M059J (cell line): ENCODE measurements around the gene PLA2G3. TPM values are rescaled to one million over a fixed set of nuclear protein-coding genes. Genes with fewer than 3 reads are reported as not detected.
A peak's percentile ranks its signal among the peaks of the same experiment; 100 is the strongest.
"Not testable (repeated sequence)": the region's sequence is repeated elsewhere in the genome, so short reads cannot be mapped to it uniquely, and the experiment has no call there.

Experiments
- DNase-seq: peaks from one replicate; pipeline ENCODE4 v3.0.0-alpha.2; 2012; ENCODE audit warnings: low read depth
- total RNA-seq: library from RNA; depleted of rRNA; stranded (reverse); fragments of >200 nt; shearing (Covaris generic); gene quantifications from 2 replicates; pipeline ENCODE4 v1.2.3, GENCODE V29; 2014

The PLA2G3 gene
- total RNA-seq, 1 experiment from 2014 or later, result not detected

DNA sequence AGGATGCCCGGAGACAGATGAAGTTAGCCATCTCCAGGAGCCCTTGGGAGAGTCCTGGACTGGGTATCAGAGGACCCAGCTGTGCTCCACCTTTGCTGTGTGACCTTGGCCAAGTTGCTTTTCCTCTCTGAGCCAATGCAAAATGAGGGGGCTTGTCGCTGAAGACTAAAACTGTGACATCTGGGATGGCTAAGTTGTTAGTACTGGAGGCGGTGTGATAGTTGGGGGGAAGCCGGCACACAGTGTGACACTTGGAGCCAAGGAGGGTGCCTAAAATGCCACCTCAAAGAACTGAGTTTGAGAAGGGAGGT lies 17.1 kb downstream of the PLA2G3 start:
- DNase-seq, result no peak

DNA sequence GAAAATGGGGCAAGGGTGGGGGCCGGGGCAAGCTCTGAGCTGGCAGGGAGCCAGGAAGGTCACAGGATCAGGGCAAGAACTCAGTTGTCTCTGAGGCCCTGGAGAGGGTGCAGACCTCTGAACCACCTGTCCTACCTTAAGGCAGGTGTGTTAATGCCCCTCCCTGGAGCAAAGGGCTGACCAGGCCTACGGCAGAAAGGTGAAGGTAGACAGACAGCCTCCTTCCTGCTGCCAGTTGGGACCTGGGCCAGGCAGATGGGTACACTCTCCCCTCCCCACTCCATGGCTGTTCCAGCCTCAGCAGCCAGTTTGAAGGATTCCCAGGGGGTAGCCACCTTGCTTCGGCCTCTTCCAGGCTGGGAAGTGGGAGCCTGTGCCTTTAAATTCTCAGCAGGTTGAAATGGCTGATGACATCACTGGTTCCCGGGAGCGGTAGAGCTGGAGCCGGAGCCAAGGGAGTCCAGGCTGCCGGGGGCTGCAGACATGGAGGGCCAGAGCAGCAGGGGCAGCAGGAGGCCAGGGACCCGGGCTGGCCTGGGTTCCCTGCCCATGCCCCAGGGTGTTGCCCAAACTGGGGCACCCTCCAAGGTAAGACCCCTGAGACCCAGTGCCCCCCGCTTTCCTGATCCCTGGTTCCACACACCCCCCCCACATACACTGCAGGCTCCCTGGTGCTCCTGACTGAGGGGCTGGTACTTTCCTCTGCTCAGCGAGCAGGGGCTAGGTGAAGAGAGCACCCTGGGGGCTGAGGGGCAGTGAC lies 17.6 kb downstream of the PLA2G3 start, which contains the start of gene INPP5J:
INPP5J (plus strand) TSS at position 435 of the 760 bp plus-strand sequence; CDS start at position 484, 49 bp downstream.
- DNase-seq, result peak; percentile 45

DNA sequence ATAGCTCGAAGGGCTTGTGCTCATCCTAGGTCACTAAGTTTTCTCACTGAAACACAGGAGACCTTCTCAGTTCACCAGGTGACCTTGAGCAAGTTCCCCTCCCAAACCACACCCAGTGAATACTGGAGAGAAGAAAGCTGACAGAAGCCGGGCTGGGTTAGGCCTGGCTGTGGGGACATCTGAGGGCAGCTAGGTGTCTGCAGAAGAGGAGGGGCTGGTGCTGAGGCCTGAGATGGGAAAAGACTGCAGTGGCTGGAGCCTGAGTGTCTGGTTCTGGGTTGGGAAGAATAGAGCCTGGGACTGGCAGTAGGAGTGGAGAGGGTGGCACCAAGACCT lies 18.1 kb downstream of the PLA2G3 start:
- no peak for DNase-seq

DNA sequence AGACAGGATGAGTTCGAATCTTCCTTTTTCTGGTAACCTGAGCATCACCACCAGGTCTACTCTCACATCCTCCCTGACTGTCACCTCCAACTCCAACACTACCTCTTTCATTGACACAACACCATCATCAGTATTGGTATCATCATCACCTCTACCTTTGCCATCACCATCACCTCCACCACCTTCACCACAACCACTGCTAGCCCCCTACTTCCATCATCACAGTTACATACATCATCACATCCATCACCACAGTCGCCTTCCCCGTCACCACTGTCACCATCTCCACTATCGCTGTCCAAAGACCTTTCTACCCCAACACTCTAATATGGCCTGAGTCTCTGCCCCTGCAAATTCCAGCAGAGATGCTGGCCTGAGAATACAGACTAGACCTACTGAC lies 18.9 kb downstream of the PLA2G3 start:
- DNase-seq, result no peak

DNA sequence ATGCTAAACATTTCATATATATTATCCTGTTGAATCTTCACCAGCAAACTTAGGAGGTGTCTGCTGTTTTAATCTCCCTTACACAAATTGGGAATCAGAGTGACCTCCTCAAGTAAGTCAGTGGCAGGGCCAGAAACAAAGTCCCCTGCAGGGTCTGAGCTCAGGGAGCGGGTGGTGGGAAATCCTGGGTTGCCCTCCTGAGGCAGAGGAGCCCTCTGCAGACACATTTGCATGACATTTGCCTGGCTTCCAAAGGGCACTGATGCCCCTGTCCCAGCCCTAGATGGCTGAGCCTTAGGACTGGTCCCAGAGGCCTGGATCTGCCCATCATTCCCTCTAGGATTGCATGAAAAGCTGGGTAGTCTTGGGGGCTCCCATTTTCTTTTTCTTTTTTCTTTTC lies 19.7 kb downstream of the PLA2G3 start:
- no peak for DNase-seq

DNA sequence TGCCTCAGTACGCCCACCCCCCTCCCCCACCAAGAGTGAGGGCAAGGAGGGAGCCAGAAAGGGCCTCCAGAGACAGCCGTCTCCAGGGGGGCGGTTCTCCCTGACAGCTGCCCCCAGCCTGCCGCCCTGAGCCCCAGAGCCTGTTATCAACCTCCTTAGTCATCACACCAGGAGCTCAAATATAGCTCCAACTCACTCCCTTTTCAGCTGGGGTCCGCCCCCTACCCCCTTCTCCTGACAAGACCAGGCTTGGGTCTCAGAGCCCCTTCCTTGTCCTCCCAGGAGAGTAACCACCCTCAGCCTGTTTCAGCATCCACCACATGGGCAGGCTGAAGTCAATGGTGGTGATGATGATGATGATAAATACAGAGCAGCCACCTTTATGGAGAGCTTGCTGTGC lies 20.1 kb downstream of the PLA2G3 start:
- no peak for DNase-seq

DNA sequence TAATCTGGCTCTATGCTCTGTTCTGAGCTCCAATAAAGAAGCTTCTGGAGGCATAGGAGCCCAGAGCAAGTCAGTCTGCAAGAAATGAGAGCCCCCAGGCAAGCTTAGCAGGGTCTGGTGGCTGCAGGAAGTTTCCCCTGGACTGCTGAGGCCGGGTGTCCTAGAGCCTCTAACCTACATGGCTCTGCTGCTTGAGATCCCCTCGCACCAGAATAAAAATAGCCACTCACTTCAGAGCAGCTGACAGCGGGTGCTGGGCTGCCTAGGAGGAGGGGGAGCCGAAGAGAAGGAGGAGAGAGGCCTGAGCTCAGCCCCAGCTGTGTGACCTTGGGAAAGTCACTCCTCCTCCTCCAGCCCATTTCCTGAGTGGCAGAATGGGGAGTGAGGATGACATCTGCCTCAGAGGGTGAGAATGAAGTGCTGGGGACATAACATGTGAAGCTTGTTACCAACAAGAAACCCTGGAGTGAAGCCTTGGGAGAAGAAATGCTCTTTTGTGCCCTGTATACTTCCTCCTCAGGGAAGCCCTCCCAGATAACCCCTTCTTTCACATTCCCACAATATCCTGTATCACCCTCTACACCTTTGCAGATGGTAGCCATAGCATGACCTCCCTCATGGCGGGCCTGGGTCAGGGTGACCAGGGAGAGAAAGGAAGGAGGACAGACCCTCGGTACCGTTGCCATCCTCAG lies 21.1 kb downstream of the PLA2G3 start:
- no peak for DNase-seq

DNA sequence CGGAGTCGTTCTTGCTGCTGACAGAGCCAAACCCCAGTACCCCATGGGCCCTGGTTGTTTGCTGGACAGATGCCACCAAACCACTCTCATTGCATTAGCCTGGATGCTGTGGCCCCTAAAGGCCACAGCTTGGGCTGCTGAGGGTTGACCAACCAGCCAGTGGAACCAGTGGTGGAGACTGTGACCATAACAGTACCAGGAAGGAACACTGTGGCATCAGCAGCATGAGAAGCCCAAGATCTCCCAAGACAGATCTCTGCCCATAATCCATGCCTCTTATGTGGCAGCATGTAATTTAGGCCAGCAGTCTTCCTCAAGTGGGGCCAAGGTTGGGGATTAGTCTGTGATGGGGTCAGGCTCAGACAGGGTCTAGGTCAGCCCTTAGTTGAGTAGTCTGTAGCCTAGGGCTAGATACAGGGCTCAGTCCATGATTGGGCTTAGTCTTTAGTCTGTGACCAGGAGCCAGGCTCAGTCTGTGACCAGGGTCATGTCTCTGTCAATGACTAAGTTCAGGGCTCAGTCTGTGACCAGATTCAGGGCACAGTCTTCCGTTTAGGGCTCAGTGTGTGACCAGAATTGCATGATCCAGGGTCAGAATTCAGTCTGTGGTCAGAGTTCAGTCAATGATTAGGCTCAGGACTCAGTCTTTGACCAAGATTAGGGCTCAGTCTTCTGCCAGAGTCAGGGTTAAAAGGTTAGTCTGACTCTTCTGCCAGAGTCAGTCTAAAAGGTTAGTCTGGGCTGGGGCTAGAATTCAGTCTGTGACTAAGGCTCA lies 22.1 kb downstream of the PLA2G3 start:
- DNase-seq, result no peak

DNA sequence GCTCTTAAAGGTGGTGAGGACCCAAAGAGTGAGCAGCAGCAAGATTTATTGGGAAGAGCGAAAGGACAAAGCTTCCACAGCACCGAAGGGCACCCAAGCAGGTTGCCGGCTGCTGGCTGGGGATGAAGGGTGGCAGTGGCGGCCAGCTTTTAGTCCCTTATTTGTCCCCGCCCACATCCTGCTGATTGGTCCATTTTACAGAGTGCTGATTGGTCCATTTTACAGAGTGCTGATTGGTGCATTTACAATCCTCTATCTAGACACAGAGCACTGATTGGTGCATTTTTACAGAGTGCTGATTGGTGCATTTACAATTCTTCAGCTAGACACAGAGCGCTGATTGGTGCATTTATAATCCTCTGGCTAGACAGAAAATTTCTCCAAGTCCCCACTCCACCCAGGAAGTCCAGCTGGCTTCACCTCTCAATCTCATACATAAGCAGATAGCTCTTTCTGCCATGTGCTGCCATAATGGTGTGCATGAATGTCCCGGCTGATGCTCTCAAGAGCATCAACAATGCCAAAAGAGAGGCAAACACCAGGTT lies 27.7 kb downstream of the PLA2G3 start:
- not testable (repeated sequence) for DNase-seq

DNA sequence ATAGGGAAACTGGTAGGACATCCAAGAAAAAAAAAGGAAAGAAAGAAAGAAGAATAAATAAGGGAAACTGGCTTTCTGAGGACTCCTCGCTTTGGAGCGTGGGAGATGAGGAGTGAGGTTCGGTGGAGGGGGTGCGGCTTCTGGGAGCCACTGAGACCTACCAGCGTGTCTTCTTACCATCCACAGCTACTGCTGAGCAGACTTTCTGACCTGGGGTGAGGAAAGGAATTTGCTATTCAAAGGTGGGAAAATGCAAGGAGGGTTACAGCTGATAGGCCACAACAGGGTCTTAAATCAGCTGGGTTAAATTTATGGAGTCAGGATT lies 32.5 kb downstream of the PLA2G3 start:
- no peak for DNase-seq

DNA sequence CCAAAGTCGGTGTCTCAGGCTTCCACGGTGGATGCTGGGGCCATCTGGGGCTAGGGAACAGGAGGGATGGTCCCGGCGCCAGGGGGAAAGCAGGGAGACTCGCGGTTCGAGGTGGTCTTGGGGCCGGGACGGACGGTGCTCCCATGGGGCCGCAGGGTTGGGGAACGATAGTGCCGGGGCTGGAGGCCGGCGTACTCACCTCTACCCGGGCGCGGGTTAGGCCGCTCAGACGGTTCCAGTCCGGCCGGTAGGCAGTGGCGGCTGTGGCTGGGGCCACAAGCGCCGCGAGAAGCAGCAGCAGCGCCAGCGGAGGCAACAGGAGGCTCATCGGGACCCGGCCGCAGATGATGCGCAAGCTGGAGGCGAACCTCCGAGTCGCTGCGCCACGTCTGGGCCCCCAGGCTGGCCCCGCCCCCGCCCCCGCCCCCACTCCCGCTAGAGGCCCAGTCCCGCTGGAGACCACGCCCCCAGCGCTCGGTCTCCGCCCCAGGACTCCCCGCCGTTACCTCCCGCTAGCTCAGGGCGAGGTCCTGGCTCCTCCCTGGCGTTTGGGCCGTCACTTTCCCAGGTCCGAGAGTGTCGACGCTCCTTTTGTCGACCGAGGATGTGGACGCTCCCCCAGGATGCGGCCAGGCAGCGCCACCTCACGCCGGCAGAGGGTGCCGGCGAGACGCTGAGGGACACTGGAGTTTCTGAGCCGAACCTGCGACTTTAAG lies 33.0 kb downstream of the PLA2G3 start, which contains the start of gene SELENOM:
SELENOM (minus strand) TSS at position 391 of the 716 bp plus-strand sequence; CDS start at position 328, 63 bp downstream.
- DNase-seq, result peak; percentile 86

DNA sequence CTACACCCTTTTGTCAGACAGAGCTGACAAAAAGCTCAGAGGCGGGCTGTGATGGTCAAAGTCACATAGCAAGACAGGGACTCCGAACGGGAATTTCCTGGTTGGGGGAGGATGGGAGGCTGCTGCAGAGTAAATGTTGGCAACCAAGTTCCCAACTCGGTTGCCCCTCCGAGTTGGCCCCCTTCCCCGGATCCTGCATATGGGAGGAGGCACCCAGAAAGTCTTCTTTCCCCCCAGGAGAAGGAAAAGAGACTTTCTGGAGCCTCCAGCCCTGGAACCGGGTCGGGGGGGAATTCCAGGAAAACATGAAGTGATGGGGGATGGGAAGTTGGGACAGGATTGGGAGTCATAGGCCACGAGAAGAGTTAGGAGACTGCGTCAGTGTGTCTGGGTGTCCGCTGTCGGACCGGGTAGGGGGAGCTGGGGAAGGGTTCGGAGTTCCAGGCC lies 33.6 kb downstream of the PLA2G3 start:
- no peak for DNase-seq

DNA sequence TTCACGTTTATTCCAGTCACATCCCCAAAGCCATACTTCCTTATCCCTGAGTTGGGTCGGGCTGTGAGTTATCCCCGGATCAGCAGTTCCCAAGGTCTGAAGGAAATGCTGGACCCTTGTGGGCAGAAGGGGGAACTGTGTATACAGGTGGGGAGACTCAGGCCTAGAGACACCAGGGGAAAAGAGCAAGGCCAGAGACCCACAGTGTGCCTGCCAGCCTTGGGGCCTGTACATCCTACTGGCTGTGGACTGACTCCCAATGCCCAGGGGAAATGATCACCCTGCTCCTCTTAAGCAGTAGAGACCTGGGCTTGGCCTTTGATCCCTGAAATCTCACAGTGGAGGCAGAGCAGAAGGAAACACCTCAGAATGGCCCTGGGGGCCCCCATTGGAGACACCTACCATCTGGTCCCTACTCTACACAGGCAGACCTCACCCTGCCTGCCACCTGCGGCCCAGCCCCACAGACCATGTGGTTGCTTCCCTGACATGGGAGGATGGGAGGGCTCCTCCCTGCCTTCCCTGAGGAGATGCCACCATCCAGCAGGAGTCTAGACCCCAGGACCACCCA lies 34.2 kb downstream of the PLA2G3 start:
- peak; percentile 50 for DNase-seq

DNA sequence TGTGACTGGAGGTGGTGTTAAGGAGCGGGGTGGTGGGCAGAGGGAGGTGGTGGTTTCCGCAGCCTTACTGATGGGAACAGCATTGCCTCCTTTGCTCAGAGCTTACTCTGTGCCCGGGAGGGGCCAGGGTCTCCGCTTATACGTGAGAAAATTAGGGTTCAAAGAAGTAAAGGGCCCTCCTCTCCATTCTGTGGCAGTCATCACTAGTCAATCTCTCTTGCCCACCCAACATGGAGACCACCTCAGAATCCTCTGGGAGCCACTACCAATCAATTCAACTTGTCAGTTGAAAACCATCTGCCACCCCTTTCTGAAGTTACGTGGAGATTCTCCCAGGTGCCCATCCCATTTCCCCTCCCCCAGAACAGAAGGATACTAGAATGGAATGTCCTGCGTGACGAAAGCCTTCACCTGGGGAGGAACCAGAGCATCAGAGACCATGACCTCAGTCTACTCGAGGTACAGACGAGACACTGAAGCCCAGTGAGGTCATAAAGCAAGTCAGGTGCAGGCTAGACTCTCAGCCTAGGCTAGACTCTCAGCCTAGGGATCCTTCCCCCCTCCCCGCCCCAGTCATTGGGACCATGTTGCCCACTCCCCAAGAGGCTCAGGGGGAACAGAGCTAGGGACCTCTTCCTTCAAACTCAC lies 34.9 kb downstream of the PLA2G3 start:
- no peak for DNase-seq

DNA sequence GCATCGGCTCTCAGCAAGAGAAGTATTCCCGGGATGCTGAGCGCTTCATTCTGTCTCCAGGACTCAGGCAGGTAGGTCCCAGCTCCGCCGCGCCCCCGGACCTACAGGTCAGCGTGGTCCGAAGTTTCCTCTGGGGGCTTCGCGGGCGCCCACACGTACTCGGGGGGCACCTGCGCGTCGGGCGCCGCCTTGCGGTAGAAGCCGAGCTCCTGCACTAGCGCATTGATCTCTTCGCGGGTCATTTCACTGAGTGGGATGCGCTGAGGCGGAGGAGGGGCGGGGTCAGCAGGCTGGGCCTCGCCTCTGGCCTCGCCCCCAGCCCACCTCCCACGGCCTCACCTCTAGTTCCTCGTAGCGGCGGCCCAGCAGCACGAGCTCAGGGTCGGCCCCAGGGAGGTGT lies 35.4 kb downstream of the PLA2G3 start:
- no peak for DNase-seq

DNA sequence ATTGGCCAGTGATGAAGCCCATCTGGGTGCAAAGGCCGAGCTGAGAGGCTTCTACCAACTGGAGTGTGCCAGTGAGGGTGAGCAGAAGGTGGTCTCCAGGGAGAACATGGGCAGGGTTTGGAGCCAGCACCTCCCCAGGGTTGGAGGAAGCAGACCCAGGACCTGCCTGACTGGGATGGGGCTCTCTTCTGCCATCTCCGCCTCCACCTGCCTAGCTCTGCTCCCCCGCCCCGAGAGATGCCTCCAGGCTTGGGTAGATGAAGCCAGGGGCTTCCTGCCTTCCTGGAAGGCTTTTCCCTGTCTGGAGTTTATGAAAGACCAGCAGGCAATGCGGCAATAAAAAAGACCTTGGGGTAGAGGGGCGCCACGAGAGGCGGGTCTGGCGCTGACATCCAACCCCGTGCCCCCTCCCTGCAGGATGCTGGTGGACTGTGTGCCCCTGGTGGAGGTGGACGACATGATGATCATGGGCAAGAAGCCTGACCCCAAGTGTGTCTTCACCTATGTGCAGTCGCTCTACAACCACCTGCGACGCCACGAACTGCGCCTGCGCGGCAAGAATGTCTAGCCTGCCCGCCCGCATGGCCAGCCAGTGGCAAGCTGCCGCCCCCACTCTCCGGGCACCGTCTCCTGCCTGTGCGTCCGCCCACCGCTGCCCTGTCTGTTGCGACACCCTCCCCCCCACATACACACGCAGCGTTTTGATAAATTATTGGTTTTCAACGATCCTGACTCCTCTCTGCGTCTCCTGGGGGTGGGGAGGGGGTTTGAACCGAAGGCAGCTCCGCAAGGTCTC lies 36.2 kb downstream of the PLA2G3 start:
- no peak for DNase-seq

DNA sequence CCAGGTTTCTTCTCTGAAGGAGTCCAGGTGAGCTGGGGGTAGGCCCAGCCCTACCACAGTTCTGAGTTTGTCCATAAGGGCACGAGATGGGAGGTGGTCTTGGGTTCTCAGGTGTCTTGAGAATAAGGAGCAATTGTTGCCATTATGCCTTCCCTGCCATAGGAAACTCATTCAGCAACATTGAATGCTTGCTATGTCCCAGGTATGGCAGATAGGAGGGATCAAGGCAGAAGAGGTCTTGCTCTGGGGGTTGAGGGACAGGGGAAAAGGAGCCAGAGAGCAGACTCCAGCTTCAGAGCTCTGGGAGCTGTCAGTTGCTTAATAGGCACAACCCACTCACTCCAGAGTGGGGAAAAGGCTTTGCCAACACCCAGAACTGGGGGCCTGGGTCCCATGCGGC lies 37.2 kb downstream of the PLA2G3 start:
- no peak for DNase-seq

DNA sequence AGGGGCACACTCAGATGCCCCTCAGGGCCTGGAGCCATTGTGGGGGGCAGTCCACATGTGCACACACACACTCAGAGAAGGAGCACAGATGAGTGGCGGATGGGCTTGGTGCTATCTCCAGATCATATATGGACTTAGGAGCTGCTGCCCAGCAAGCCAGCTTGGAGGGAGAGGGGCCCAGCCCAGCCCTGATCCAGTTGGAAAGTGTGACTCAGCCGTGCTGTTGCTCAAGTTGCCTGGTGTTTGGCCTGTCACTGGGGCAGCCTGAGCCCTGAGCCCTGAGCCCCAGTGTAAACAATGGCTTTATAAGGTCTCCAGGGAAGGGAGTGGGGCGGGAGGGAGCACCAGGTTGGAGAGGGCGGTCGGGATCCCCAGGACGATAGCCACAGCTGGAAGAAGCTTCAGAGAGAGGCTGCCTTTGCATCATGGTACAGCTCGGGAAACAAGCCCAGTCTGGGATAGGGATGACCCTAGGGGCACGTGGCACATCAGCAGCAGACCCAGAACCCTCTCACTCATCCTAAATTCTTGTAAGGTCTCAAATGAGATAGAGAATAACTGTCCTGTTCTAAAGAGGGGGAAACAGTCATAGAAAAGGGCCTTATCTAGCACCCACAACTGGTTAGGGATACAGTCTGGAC lies 37.7 kb downstream of the PLA2G3 start:
- peak; percentile 96 for DNase-seq

DNA sequence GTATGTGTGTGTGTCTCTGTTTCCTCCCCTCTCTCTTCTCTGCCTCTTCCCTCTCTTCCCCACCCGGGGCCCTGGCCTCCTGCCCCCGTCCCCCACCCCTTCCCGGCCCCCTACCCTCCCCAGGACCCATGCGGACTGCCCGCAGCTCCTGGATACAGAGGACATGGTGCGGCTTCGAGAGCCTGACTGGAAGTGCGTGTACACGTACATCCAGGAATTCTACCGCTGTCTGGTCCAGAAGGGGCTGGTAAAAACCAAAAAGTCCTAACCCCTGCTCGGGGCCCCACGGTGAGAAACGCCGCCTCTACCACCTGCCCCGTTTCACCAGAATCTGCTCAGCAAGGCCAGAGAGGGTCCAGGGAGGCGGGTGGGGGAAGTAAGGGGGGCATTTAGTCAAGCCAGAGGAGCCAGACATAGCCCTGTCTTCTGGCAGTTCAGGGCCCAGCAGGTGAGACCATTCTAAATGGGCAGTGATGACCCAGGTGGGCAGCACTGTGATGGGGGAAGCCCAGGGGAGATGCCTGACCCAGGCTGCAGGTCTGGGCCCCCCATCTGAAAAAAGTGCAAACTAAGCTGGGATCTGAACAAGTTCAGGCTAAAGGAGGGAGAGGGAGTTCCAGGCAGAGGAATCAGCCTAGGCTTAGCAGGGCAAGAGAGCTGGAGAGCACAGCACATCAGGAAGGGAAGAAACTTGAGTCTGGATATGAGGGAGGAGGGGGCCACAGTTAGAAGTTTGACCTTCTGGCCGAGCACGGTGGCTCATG lies 39.4 kb downstream of the PLA2G3 start:
- DNase-seq, result no peak
